ENCODE measurements around the gene FBXL17.

- TF ChIP-seq CTCF (IDR thresholded peaks at IDR 0.05) (no peak), POLR2A (IDR thresholded peaks at IDR 0.05) (no peak)
Observed at GRCh38 chr5:108345541-108346171, 36.2 kb downstream of the FBXL17 start.
